ENCODE measurements around the gene SLC22A14. TPM values are rescaled to one million over a fixed set of nuclear protein-coding genes. Genes with fewer than 3 reads are reported as not detected.
"Not testable (repeated sequence)": the region's sequence is repeated elsewhere in the genome, so short reads cannot be mapped to it uniquely, and the experiment has no call there.

SLC22A14 gene
- total and polyA plus RNA-seq, 10 of the 15 experiments (the other 5 are each of a cell fraction or from before 2014, with no cell fraction given) = not detected

- CTCF ChIA-PET; H3K79me2 ChIP-seq (ENCODE audit: control insufficient read depth, insufficient read depth, low read length); H3K9ac ChIP-seq (ENCODE audit: control insufficient read depth, insufficient read depth, low read length); DNase-seq (ENCODE audit: low read depth, low spot score); FAIRE-seq; H4K20me1 ChIP-seq (ENCODE audit: control insufficient read depth, insufficient read depth); H3K4me1 ChIP-seq (ENCODE audit: control insufficient read depth, insufficient read depth, low read length); SMC1A ChIA-PET (ENCODE audit: uncharacterized antibody, unreplicated experiment); H3K4me3 ChIP-seq; ATAC-seq; H3K27ac ChIP-seq (ENCODE audit: control insufficient read depth, insufficient read depth); H3K9me3 ChIP-seq (replicated peaks; ENCODE audit: control insufficient read depth, insufficient read depth, low read length); H3K4me2 ChIP-seq (ENCODE audit: control insufficient read depth, insufficient read depth); BruUV-seq (replicated peaks); in situ Hi-C loops (cut with MboI); H2AFZ ChIP-seq (ENCODE audit: control insufficient read depth, low read depth, low read length); POLR2A ChIA-PET; H3K27me3 ChIP-seq (replicated peaks in 1 of 2; ENCODE audit: control insufficient read depth in 2 of 2, insufficient read depth in 2 of 2, low read length in 1 of 2); H3K36me3 ChIP-seq (ENCODE audit: control insufficient read depth in 2 of 2, insufficient read depth in 2 of 2, low read length in 1 of 2); RAD21 ChIA-PET (ENCODE audit: unreplicated experiment): not testable (repeated sequence)
- intact Hi-C loops (cut with micrococcal nuclease; ENCODE audit: unreplicated experiment) = loop anchor here (10.0 kb wide), 1 partner anchor 334 kb away; no protein-coding TSS in a partner anchor
- 47% methylated on average over 4 of the region's 4 CpGs for WGBS (ENCODE audit: insufficient coverage, insufficient replicate concordance, low lambda C conversion rate, missing lambda C conversion rate)
Measured at GRCh38 chr3:38320638-38321037, 38.5 kb downstream of the SLC22A14 start.

GRCh38 chr3:38323060-38323459 lies 41.0 kb downstream of the SLC22A14 start:
- DNase-seq (ENCODE audit: low read depth, low spot score) (no peak), ATAC-seq (no peak), FAIRE-seq (no peak)
- Histone ChIP-seq H3K27ac (ENCODE audit: control insufficient read depth, insufficient read depth) (no peak overlapping the region), H3K36me3 (ENCODE audit: control insufficient read depth in 2 of 2, insufficient read depth in 2 of 2, low read length in 1 of 2) (no peaks in the 10 kb centered on the region), H4K20me1 (ENCODE audit: control insufficient read depth, insufficient read depth) (no peaks in the 10 kb centered on the region), H3K27me3 (replicated peaks in 1 of 2; ENCODE audit: control insufficient read depth in 2 of 2, insufficient read depth in 2 of 2, low read length in 1 of 2) (no peaks in the 10 kb centered on the region), H3K79me2 (ENCODE audit: control insufficient read depth, insufficient read depth, low read length) (no peaks in the 10 kb centered on the region), H2AFZ (ENCODE audit: control insufficient read depth, low read depth, low read length) (no peak overlapping the region), H3K4me3 (no peak overlapping the region), H3K9ac (ENCODE audit: control insufficient read depth, insufficient read depth, low read length) (no peak overlapping the region), H3K4me2 (ENCODE audit: control insufficient read depth, insufficient read depth) (no peak overlapping the region), H3K9me3 (replicated peaks; ENCODE audit: control insufficient read depth, insufficient read depth, low read length) (peaks cover 2% of the 10 kb centered on the region; the same call in 2 of the 3 replicates), H3K4me1 (ENCODE audit: control insufficient read depth, insufficient read depth, low read length) (no peaks in the 10 kb centered on the region)
- ChIA-PET SMC1A (ENCODE audit: uncharacterized antibody, unreplicated experiment) (no interaction called here), CTCF (no interaction called here), POLR2A (no interaction called here), RAD21 (ENCODE audit: unreplicated experiment) (no interaction called here)
- WGBS (ENCODE audit: insufficient coverage, insufficient replicate concordance, low lambda C conversion rate, missing lambda C conversion rate) = 0% methylated on average over 1 of the region's 1 CpG
- TF ChIP-seq GATAD2B (conservative IDR thresholded peaks at IDR 0.05; ENCODE audit: low read depth) (no peak), CHD4 (IDR thresholded peaks at IDR 0.05) (no peak)
- intact Hi-C loops (cut with micrococcal nuclease; ENCODE audit: unreplicated experiment) (loop anchor here (10.0 kb wide), 1 partner anchor 332 kb away; no protein-coding TSS in a partner anchor), in situ Hi-C loops (cut with MboI) (no loop called here)
- BruUV-seq (replicated peaks) = no TSS peak
